ENCODE data around the gene TENM4.
A peak's percentile ranks its signal among the peaks of the same experiment; 100 is the strongest.

Gene TENM4

DNA sequence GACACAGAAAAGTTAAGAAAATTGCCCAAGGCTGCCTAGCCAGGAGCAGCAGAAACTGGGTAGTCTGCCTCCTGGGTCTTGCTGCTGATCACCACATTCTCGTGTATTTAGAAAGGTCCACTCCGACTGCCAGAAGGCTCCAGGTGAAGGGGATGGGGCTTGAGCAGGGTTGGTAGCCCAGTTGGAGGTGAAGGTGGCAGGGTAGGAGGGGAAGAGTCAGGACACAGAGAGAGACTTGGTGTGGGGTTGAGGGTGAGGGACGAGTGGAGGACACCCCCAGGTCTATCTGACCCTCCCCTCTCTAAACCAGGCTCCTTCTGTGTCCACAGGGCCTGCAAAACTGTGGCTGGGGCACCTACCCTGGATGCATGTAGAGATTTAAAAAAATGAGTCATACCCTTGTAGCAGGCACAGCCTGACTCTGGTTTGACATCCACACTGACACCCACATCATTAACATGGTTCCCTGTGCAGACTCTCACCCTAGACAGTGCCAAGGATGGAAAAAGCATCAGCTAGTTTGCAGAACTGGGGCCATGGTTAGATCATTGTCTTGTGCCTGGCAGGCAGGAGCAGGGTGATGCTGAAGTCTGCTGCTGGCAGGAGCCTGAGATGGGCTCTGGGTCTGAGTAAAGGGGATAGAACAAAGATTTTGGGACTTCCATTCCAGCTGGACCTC lies 273.2 kb downstream of the TENM4 start:
- no peak for DNase-seq

DNA sequence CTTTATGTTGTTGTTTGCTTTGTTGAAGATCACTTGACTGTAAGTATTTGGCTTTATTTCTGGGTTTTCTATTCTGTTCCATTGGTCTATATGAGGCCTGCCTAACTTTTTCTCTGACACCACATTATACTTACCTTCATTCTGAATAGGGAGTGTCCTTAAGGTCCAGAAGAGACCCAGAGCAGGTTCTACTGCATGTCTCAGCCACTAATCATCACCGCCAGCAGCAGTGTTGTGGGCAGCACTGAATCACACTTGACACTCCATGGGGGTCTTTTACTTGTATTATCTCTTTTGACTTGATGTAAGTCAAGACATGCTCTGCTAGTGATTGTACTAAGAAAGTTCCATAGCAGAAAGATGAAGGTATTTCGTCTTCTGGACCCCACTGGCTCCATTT lies 274.9 kb downstream of the TENM4 start:
- no peak for DNase-seq

DNA sequence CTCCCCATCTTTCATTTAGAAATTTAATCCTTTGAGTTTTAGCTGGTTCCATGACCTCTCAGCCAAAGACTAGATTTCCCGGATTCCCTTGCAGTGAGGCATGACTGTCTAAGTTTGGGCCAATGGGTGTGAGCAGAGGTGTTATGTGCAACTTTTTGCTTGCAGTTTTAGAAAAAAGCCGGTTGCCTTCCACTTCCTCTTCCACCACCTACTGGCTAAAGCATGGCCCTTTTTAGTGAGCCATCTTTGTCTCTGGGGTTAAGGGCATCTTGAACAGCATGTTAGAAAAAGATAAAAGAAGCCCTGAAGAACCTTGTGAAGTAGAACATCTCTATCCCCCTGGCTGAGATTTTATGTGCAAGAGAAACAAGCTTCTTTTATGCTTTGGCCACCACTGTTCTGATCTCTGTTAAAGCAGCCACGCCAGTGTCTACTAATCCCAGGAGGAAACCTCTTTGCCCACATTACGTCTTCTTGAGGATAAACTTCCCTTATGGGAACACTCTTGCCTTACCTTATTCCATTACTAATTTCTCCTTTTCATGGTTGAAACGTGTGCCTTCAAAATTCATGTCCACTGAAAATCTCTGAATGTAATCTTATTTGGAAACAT lies 279.9 kb downstream of the TENM4 start:
- peak in 2 of 3 experiments; percentile 6 to 32 for DNase-seq

DNA sequence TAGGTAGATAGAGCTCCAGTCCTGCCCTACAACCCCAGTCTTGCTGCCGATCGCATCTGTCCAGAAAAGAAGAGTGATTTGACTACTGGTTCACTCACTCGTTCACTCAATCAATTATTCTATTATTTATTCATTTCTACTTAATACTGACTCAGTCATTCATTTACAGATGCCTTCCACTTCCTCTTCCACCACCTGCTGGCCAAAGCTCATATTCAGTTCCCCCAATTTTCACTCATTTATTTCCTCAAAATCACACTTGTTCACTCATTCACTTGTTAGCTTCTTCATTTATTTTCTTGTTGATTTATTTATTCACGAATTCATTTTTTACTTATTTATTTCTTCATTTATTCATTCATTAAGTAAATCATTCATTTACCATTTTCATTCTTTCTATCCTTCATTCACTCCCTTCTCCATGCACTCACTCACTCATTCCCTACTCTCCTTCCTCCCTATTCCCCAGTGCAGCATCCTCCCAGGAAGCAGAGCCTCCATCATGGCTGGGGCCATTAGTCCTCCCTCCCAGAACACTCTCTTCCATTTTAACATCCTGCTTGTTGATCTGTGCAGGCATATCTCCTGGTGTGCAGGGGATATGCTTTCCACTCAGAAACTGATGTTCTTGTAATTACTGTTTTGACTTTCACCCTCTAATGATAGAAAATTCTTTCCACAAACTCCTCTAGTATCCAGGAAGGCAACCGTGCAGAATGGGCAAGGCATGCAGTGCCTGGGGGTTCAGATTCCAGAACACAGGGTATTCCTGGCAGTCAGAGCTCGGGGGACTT lies 281.0 kb downstream of the TENM4 start:
- DNase-seq = no peak

DNA sequence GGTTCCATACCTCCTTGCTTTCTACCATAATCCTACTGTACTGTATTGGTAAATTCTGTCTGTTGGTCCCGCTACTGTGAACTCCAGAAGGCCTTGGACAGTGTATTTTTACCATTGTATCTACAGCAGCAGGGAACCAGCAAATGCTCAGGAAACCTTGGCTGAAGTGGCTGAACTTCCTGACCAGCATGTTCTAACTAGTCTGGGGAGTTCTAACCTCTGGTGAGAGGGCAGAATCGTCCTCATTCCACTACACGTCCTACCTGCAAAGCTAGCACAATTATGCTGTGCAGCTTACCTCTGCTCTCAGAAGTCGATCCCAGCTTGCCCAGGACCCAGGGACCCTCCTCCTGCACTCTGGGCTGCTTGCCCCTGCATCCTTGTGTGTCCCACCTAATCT lies 283.1 kb downstream of the TENM4 start:
- no peak for DNase-seq

DNA sequence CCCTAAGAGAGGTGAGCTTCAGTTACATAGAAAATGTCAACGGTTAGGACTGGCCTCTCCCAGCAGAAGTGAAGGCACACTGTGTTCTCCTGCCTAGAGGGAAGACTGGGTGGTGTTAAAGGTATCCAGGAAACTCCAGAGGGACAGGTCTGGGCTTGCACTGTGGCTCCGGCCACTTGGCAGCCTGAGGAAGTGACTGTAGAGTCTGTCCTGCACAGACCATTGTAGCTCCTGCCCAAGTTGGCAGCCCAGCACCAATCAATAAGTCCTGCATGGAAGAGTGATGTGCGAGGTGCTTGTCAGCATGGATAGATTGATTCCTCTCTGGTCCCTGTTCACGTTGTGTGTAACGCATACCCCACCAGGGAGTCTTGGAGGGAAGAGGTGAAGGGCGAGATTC lies 284.8 kb downstream of the TENM4 start:
- peak in 1 of 3 experiments; percentile 11 for DNase-seq

- no peak for DNase-seq
These were observed 285.6 kb downstream of the TENM4 start for GRCh38 chr11:79155237-79155636.

- DNase-seq = no peak
These were observed 288.3 kb downstream of the TENM4 start for GRCh38 chr11:79152511-79152910.

DNA sequence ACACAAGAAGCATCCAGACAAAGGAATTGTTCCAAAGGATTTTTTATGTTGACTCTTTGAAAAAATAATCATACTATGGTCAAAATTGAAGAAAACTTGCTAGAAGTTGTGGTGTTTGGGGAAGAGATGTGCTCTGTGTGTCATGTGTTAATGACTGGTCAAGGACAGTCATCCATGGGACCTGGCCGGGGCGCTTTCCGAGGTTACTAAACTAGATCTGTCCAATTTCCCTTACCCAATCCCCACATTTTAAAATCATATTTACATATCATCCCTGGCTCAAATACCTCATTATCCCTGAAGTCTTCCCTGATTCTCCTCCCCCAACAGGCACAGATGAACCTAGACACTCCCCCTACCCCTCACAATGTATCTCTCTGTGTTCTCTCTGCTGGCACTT lies 289.4 kb downstream of the TENM4 start:
- DNase-seq = no peak

- peak in 1 of 3 experiments; percentile 15 for DNase-seq
These were observed 289.9 kb downstream of the TENM4 start for GRCh38 chr11:79150966-79151365.

DNA sequence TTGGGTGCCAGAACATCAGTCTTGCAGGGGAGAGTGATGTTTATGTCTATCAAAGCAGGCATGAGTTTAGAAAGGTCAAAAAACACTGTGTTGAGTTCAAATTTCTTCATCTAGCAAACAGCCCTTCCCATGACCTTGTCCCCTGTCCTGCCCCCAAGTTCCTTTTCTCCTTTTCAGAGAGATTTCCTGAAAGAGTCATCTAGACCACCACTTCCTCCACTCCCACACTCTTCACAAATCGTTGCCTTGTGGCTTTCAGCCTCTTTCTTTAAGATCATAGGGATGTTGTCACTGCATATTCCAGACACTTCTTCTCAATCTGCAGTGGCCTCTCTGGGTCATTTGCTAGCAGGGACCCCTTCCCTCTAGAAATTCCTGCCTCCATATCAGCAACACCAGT lies 290.5 kb downstream of the TENM4 start:
- no peak for DNase-seq

GRCh38 chr11:79147731-79148130 lies 293.1 kb downstream of the TENM4 start:
- no peak for DNase-seq

DNA sequence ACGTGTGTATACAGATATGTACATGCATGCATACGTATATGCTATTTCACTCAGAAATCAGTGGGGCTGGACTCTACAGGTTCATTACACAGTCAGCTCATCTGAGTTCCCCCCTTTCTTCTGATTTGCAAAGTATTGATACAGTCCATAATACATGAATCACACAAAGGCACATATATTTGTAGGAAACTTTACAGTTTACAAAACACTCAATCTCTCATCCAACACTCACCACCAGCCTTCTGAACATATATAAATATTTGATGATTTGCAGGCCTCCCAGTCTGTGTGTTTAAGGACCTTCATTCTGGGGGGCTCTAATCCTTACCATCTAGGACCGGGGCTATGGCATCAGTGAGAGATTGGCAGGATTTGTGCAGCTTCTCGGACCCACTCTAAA lies 293.8 kb downstream of the TENM4 start:
- no peak for DNase-seq

DNA sequence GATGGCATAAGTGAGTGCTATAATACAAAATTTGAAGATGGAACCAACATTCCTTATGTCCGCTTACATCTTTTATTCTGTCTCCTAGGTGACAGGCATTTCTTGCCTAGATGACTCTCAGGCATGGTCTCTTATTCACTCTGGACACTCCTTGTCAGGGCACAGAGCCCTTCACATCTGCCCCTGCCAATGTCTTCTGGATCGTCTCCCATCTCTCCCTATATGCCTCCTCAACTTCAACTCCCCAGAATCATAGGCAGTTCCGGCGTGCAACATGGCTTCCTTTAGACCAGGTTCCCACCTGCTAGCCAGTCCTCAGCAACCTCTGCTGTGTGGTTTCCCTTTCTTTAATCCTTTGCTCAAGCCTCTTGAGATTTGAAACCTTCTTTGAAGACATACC lies 300.9 kb downstream of the TENM4 start:
- peak in 2 of 3 experiments; percentile 22 to 74 for DNase-seq

- DNase-seq = no peak
These were observed 311.1 kb downstream of the TENM4 start for GRCh38 chr11:79129702-79130101.

- DNase-seq = no peak
These were observed 312.5 kb downstream of the TENM4 start for GRCh38 chr11:79128291-79128690.

- no peak for DNase-seq
These were observed 318.1 kb downstream of the TENM4 start for GRCh38 chr11:79122759-79123158.

GRCh38 chr11:79121351-79121750 lies 319.5 kb downstream of the TENM4 start:
- DNase-seq = no peak

DNA sequence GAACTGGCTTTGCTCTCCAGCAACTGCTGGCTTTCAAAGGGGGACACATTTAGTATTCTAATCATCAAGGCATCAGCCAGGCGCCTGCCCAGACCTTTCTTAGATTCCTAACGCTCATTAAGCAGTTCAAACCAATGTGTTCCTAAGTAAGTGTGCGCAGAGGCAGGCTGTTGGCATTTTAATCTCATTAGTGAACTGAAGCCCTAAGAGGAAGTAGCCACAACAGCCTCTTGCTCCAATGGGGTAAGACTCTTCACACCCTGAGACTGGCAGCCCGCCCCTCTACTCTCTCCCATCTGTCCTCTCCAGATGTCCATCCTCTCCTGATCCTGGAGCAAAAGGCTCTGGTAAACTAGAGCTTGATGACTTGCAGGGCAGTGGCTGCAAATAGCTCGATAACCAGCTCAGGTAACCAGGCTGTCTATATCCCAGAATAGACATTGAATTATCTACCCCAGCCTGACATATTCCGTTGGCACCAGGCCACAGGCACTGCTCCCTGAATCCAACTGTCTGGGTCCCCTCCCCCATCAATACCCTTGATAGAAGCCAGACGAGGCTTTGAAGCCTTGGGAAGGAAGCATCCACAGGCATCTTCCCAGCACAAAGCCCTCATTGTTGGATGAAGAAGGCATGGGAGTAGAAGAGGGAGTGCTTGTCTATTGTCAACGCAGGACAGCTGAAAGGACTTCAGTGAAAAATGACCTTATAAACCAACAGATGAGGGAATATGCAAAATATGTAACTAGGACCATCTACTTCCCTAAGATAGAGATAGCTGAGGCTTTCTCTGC lies 321.1 kb downstream of the TENM4 start:
- DNase-seq = no peak

GRCh38 chr11:79117488-79117887 lies 323.3 kb downstream of the TENM4 start:
- DNase-seq = no peak

GRCh38 chr11:79116600-79116999 lies 324.2 kb downstream of the TENM4 start:
- DNase-seq = no peak

DNA sequence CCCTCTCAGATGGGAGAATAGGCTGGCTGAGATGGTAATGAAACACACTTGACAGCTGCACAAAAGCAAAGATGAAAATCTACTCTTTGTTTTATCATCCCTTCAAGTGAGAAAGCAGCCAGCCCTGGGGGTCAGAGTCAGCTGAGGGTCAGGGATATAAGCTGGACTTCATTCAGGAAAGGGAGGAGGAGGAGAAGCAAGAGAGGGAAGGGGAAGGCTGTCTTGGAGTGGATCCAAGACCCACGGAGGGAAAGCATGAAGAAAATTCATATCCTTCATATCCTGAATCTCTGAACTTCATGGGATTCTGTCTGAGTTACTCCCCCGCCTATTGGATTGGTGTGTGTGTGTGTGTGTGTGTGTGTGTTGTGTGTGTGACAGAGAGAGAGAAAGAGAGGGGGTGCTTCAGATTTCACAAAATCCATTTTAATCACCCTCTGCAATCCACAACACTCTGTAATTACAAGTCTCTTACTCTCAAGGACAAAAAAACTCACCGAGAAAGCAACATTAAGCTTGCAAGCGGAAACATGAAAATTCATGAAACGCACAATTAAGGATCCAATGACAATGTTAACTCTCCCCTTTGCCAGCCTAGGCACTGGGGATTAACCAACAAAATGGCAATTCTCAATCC lies 327.7 kb downstream of the TENM4 start:
- peak in 1 of 3 experiments; percentile 12 for DNase-seq

GRCh38 chr11:79110796-79111195 lies 330.0 kb downstream of the TENM4 start:
- no peak for DNase-seq

Data from NCI-H1417 (cell line).